Kasumi-1 (cell line): Measurements from ENCODE around the gene CISD3.

Source experiments
- DNase-seq, 2 experiments: peaks; one replicate each; lab custom pipeline; 2025; lab: John Stamatoyannopoulos, UW

The CISD3 gene

GRCh38 chr17:38728290-38728831 is 1.8 kb upstream of the CISD3 start:
- peak; percentile 70 to 81 for DNase-seq

GRCh38 chr17:38729368-38729885 is 714 bp upstream of the CISD3 start:
- no peak for DNase-seq

DNA sequence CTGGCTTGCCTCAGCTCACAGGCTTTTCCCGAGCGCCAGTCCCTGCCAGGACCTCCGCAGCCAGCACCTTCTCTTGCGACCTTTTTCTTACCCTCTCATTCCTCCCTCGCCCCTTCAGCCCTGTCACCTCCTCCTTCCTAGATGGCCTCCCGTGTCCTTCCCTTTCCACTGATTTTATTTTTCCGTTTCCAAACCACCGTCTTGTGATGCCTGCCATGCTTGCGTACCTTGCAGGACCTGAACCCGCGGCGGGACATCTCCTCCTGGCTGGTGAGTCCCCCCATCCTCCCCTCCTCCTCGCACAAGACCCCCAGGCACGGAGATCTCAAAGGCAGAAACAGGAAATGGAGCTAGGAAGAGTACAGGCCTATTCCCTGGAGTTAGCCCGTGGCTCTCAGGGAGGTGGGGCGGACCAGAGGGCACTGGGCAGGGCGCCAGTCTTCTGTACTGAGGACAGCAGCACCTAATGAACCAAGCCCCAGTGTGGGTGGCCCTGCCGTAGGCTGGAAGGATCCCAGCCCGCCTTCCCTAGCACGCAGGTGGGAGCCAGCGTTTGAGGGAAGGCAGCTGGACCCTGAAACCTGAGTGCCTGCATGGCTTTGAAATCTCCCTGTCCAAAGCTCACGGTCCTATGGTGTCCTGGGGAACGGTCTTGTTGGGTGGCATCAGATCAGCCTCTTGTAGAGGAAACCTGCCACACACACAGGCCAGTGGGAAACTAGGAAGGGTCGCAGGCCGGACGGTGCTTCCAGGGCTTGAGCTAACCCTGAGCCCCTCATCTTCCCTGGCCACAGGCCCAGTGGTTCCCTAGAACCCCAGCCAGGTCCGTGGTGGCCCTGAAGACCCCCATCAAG is 612 bp downstream of the CISD3 start:
- DNase-seq, result peak; percentile 55 to 56

GRCh38 chr17:38731526-38732294 is 1.6 kb downstream of the CISD3 start:
- DNase-seq, result peak; percentile 48 to 55

DNA sequence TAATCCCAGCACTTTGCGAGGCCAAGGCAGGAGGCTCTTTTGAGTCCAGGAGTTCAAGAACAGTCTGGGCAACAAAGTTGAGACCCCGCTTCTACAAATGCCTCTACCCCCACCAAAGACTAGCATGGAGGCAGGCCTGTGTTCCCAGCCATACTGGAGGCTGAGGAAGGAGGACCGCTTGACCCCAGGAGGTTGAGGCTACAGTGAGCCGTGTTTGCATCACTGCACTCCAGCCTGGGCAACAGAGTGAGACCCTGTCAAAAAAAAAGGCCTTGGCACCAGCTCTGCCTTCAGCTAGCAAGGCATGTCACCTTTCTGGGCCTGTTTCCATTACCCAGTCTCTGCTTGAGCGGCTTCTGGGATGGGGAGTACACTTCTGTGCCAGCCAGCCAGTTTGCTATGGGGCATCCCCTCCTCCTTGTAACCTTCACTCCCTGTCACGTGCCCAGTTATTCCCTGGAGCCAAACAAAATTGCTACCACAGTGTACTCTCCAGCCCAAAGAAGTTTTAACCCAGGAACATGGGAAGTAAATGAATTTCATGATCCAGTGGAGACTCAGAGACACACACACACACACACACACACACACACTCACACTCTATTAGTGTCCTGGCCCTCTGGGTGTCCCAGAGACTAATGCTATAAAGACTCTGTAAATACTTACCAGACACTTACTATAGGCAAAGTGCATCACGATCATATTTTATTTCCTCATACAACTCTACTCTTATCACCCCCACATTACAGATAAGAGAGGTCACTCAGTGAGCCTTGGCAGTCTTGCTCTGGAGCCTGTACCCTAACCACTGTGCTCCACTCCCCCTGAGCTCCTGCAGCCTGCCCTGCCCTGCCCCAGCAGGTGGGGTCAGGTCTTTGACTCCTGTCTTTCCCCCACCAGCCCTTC is 2.5 kb downstream of the CISD3 start:
- no peak for DNase-seq

DNA sequence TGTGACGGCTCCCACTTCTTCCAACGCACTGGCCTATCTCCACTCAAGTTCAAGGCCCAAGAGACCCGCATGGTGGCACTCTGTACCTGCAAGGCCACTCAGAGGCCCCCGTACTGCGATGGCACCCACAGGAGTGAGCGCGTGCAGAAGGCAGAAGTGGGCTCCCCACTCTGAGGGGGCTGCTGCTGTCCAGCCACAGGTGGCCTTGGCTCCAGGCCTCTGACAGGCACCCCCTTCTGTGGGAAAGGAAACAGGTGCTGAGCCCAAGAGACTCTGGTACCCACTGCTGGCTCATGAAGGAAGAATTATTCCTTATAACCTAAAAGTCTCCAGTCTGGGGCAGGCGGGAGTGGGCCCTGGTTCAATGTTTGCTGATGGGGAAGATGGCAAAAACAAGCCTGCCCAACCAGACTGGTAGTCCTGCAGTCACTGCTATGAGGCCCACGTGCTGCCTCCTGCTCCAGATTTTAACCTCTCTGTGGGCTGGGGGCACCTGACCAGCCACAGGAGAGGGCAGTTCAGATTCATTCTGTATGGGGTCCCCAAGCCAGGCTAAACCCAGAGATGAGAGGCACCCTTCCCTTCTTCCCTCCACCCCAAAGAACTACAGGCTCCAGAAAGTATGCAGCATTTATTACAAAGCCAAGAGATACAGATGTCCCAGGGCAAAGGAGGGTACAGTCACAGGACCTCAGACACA is 3.3 kb downstream of the CISD3 start:
- no peak for DNase-seq

- DNase-seq, result peak; percentile 21 to 41
Observed at GRCh38 chr17:38733982-38734973, 4.1 kb downstream of the CISD3 start.

DNA sequence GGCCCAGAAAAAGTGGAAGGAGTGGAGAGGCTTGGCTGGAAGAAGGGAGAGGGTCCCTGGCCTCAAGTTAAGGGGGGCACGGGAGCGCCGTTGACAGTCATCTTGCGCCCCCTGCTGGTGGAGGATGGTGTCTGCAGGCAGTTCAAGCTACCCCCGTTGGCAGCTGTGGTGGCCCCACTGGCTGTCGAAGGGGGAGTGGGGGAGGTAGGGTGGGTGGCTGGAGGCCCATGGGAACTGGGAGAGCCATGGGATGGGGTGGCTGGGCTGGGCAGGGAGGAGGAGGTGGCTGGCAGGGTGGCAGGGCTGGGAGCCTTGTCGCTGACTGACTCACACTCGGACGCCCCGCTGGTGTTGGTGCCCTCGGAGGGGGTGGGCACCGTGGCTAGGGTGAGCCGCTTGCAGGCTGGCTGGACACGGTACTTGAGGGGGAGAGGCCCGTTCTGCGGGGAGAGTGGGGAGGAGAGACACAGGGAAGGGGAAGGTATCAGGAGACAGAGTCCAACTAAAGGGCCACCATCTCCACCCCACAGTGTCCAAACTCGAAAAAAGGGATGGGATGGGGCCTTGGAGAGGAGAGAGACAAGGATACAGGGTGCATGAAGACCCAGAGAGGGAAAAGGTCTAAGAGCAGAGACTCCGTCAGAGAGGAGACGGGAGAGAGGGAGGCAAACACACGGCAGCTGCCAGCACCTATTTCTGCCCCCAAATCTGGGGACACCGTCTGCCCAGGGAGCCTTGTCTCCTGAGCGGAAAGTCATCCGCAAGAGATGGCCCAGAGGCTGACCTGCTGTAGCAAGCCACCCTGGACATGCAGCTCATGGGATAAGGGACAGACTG is 5.2 kb downstream of the CISD3 start:
- DNase-seq, result peak; percentile 35 to 53

DNA sequence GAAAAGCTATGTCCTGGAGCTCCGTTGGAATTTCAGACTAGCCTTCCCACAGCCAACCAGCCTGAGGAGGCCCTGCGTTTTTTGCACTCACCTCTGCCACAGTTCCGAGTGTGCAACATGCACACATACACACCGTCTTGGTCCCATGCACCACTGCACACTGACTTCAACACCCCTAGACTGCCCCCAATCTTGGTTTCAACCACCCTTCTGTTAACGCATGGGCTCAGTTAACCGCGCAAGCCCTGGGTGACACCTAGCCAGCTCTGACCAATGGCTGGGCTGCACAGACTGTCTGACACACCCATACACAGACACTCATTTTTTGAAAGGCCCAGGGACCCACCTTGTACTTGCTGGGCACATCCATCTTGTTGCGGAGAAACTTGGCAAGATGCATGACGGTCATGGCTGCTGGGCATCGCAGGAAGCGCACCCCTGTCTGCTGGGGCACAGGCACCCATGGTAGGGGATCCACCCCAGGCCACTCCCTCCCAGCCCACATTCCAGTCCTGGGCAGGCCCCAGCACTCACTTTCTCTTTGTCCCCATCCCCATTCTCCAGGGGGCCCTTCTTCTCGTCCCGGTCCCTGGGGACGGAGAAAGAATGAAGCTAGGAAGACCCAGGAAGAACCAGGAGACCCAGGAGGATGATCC is 8.0 kb downstream of the CISD3 start:
- no peak for DNase-seq

GRCh38 chr17:38738686-38739085 is 8.5 kb downstream of the CISD3 start:
- no peak for DNase-seq

DNA sequence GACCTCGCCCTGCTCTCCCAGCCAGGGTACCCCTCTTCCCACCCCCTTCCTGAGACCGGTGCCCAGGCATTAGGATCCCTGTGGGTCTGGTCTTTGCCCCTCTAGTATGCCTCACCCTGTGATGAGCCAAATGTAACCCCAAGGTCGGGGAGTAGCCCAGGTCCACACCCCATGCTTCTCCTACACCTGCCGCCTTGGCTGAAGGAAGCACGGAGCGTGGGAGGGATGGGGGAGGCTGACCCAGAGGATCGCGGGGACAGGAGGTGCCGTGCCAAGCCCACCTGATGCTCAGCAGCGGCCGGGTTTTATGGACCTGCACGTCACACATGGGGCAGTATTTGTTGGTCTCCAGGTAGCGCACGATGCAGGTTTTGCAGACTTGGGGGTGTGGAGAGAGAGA is 9.2 kb downstream of the CISD3 start:
- DNase-seq, result no peak

DNA sequence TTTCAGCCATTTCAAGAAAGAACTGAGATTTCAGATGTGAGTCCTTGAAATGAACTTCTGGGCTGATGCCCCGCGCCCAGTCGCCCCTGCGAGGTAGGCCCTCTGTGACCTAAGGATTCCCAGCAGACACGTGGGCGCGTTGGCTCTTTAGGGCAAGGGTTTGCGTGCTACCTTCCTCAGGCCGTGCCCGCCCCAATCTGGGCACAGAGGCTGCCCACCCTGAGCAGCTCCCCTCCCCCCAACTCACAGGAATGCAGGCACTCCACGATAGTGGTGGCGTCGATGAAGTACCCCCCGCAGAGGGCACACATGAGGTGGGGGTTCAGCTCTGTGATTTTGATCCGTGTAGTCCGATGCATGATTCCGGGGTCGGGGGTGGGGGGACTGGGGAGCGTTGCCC is 9.9 kb downstream of the CISD3 start:
- no peak for DNase-seq

- no peak for DNase-seq
Observed at GRCh38 chr17:38740806-38741205, 10.7 kb downstream of the CISD3 start.

DNA sequence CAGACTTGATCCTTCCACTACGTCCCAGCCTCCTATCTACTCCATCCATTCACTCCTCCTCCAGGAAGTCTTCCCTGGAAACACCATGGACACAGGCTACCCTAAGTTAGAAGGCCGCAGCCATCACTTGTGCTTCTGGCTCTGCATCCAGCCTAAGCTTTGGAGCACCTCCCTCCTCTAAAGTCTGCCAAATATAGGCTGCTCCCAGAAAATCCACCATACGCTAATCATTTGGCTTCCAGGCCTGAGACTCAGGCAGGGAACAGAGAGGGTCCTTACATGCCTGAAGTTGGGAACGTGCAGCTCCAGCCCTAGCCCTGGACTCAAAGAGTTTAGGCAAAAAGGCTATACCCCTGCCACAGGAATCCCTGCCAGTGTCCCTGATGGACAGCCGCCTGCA is 11.3 kb downstream of the CISD3 start:
- no peak for DNase-seq

- DNase-seq, result no peak
Observed at GRCh38 chr17:38741921-38742410, 11.8 kb downstream of the CISD3 start.

DNA sequence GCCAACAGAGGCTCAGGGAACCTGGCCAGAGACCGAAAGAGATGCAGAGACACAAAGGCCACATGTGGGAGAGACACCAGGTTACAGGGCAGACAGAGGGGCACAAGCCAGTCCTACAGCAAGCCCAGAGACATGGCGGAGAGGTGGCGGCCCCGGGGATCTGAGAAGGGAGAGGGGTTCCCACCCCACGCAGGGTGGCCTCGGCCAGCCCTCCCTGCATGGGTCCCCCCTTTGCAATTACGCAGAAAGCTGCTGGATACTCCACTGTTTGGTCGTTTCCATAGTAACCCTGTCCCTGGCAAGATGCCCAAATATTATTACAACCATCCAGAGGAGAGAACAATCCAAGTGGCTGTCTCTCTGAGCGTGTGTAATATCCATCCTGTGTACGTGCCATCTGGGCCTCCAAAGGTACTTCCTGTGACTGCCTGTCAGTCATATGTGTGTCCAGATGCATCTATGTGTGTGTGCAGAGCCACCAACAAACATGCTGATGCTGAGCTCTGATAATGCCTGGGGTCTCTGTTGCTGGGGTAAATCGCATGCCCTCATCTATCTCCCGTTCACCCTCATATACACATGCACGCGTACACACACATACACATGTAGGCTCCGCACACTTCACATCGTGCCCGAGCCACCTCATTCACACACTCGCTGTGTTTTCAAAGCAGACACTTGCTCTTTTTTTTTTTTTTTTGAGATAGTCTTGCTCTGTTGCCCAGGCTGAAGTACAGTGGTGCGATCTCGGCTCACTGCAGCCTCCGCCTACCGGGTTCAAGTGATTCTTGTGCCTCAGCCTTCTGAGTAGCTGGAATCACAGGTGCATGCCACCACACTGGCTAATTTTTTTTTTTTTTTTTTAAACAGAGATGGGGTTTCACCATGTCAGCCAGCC is 12.5 kb downstream of the CISD3 start:
- DNase-seq, result no peak

GRCh38 chr17:38743556-38744171 is 13.5 kb downstream of the CISD3 start:
- no peak for DNase-seq
